Measurements from ENCODE around the gene PKIG. TPM values are rescaled to one million over a fixed set of nuclear protein-coding genes. Genes with fewer than 3 reads are reported as not detected.

The PKIG gene
- total and polyA plus RNA-seq, 12 donors: 43.9 to 225 (median 111) TPM

- TF ChIP-seq CTCF (IDR thresholded peaks at IDR 0.05) (no peak), POLR2A (IDR thresholded peaks at IDR 0.05) (peak in 1 of 2 donors; percentile 24)
- DNase-seq: peak; percentile 64 to 89 (median 86)
- intact Hi-C loops (cut with DNase I): no loop called here
- H3K4me3 ChIP-seq: no peak overlapping the region
- peak overlapping the region; percentile 41 to 89 (median 52) for H3K27ac ChIP-seq
- WGBS, 4 donors: 18 to 22% (median 22%) methylated on average over 14 to 17 of the region's 17 CpGs
- H3K9me3 ChIP-seq (replicated peaks in 1 of 3): no peaks in the 10 kb centered on the region
- H3K36me3 ChIP-seq (replicated peaks in 1 of 2): no peaks in the 10 kb centered on the region
- no peaks in the 10 kb centered on the region for H3K27me3 ChIP-seq
- H3K4me1 ChIP-seq (replicated peaks in 1 of 2): peaks cover 28 to 38% of the 10 kb centered on the region in 2 donors
Measured at GRCh38 chr20:44642203-44643153, 60.1 kb downstream of the PKIG start.

- intact Hi-C loops (cut with DNase I): no loop called here
- DNase-seq: no peak
- Histone ChIP-seq H3K4me3 (no peak overlapping the region), H3K27ac (peak overlapping the region; percentile 41 to 89 (median 52)), H3K36me3 (replicated peaks in 1 of 2) (no peaks in the 10 kb centered on the region), H3K4me1 (replicated peaks in 1 of 2) (peaks cover 28 to 38% of the 10 kb centered on the region in 2 donors), H3K27me3 (no peaks in the 10 kb centered on the region), H3K9me3 (replicated peaks in 1 of 3) (no peaks in the 10 kb centered on the region)
- 47 to 86% (median 67%) methylated on average over 1 of the region's 1 CpG for WGBS, 4 donors
- TF ChIP-seq CTCF (IDR thresholded peaks at IDR 0.05): no peak
- TF ChIP-seq POLR2A (IDR thresholded peaks at IDR 0.05): no peak
Measured at GRCh38 chr20:44643154-44643519, 60.8 kb downstream of the PKIG start.

GRCh38 chr20:44643596-44644229, 61.3 kb downstream of the PKIG start:
- TF ChIP-seq POLR2A (IDR thresholded peaks at IDR 0.05) (no peak), CTCF (IDR thresholded peaks at IDR 0.05) (no peak)
- Histone ChIP-seq H3K36me3 (replicated peaks in 1 of 2) (no peaks in the 10 kb centered on the region), H3K9me3 (replicated peaks in 1 of 3) (no peaks in the 10 kb centered on the region), H3K4me1 (replicated peaks in 1 of 2) (peaks cover 28 to 38% of the 10 kb centered on the region in 2 donors), H3K27me3 (no peaks in the 10 kb centered on the region), H3K27ac (peak overlapping the region in 4 of 5 donors; percentile 41 to 89 (median 65)), H3K4me3 (no peak overlapping the region)
- intact Hi-C loops (cut with DNase I): no loop called here
- peak; percentile 48 to 82 (median 76) for DNase-seq
- 38 to 52% (median 42%) methylated on average over 7 to 16 of the region's 16 CpGs for WGBS, 4 donors

- H3K27ac ChIP-seq: peak overlapping the region in 3 of 5 donors; percentile 52 to 89 (median 78)
- intact Hi-C loops (cut with DNase I): no loop called here
- H3K4me1 ChIP-seq (replicated peaks in 1 of 2): peaks cover 28 to 38% of the 10 kb centered on the region in 2 donors
- TF ChIP-seq CTCF (IDR thresholded peaks at IDR 0.05): no peak
- no peak for TF ChIP-seq POLR2A (IDR thresholded peaks at IDR 0.05)
- H3K27me3 ChIP-seq: no peaks in the 10 kb centered on the region
- no peaks in the 10 kb centered on the region for H3K9me3 ChIP-seq (replicated peaks in 1 of 3)
- no peak for DNase-seq
- 69 to 82% (median 73%) methylated on average over 5 to 8 of the region's 8 CpGs for WGBS, 4 donors
- H3K36me3 ChIP-seq (replicated peaks in 1 of 2): no peaks in the 10 kb centered on the region
- H3K4me3 ChIP-seq: no peak overlapping the region
Measured at GRCh38 chr20:44644230-44644617, 61.8 kb downstream of the PKIG start.

Measured in adrenal gland (tissue), 12 donors.